ENCODE measurements around the gene FAM171A1.
A peak's percentile ranks its signal among the peaks of the same experiment; 100 is the strongest.

The FAM171A1 gene

GRCh38 chr10:15227611-15228372 is 143.3 kb downstream of the FAM171A1 start:
- TF ChIP-seq POLR2AphosphoS5 (IDR thresholded peaks at IDR 0.05; ENCODE audit: low read depth, low read length) (no peak), TAF1 (IDR thresholded peaks at IDR 0.05; ENCODE audit: borderline replicate concordance, low read depth, low read length) (no peak), POLR2A (IDR thresholded peaks at IDR 0.05; ENCODE audit: low read depth, low read length) (no peak)
- FAIRE-seq (no peak), DNase-seq (ENCODE audit: insufficient read length) (no peak)

GRCh38 chr10:15225511-15225910 is 145.6 kb downstream of the FAM171A1 start:
- no peak for DNase-seq (ENCODE audit: insufficient read length)
- TF ChIP-seq TAF1 (IDR thresholded peaks at IDR 0.05; ENCODE audit: borderline replicate concordance, low read depth, low read length) (no peak), POLR2AphosphoS5 (IDR thresholded peaks at IDR 0.05; ENCODE audit: low read depth, low read length) (no peak), POLR2A (IDR thresholded peaks at IDR 0.05; ENCODE audit: low read depth, low read length) (no peak)
- FAIRE-seq, result no peak

GRCh38 chr10:15224948-15225347 is 146.1 kb downstream of the FAM171A1 start:
- no peak for TF ChIP-seq TAF1 (IDR thresholded peaks at IDR 0.05; ENCODE audit: borderline replicate concordance, low read depth, low read length)
- TF ChIP-seq POLR2AphosphoS5 (IDR thresholded peaks at IDR 0.05; ENCODE audit: low read depth, low read length), result no peak
- no peak for TF ChIP-seq POLR2A (IDR thresholded peaks at IDR 0.05; ENCODE audit: low read depth, low read length)
- FAIRE-seq, result no peak
- no peak for DNase-seq (ENCODE audit: insufficient read length)

- DNase-seq (ENCODE audit: insufficient read length) (no peak), FAIRE-seq (no peak)
- TF ChIP-seq POLR2AphosphoS5 (IDR thresholded peaks at IDR 0.05; ENCODE audit: low read depth, low read length) (no peak), POLR2A (IDR thresholded peaks at IDR 0.05; ENCODE audit: low read depth, low read length) (no peak), TAF1 (IDR thresholded peaks at IDR 0.05; ENCODE audit: borderline replicate concordance, low read depth, low read length) (no peak)
Measured at GRCh38 chr10:15223174-15223573, 147.9 kb downstream of the FAM171A1 start.

GRCh38 chr10:15222511-15222910 is 148.6 kb downstream of the FAM171A1 start:
- FAIRE-seq (no peak), DNase-seq (ENCODE audit: insufficient read length) (no peak)
- TF ChIP-seq POLR2A (IDR thresholded peaks at IDR 0.05; ENCODE audit: low read depth, low read length), result no peak
- no peak for TF ChIP-seq TAF1 (IDR thresholded peaks at IDR 0.05; ENCODE audit: borderline replicate concordance, low read depth, low read length)
- no peak for TF ChIP-seq POLR2AphosphoS5 (IDR thresholded peaks at IDR 0.05; ENCODE audit: low read depth, low read length)

GRCh38 chr10:15220445-15220844 is 150.6 kb downstream of the FAM171A1 start:
- TF ChIP-seq POLR2A (IDR thresholded peaks at IDR 0.05; ENCODE audit: low read depth, low read length) (no peak), TAF1 (IDR thresholded peaks at IDR 0.05; ENCODE audit: borderline replicate concordance, low read depth, low read length) (no peak), POLR2AphosphoS5 (IDR thresholded peaks at IDR 0.05; ENCODE audit: low read depth, low read length) (no peak)
- no peak for DNase-seq (ENCODE audit: insufficient read length)
- FAIRE-seq, result no peak

- no peak for TF ChIP-seq TAF1 (IDR thresholded peaks at IDR 0.05; ENCODE audit: borderline replicate concordance, low read depth, low read length)
- no peak for TF ChIP-seq POLR2A (IDR thresholded peaks at IDR 0.05; ENCODE audit: low read depth, low read length)
- TF ChIP-seq POLR2AphosphoS5 (IDR thresholded peaks at IDR 0.05; ENCODE audit: low read depth, low read length), result no peak
- DNase-seq (ENCODE audit: insufficient read length) (no peak), FAIRE-seq (no peak)
Measured at GRCh38 chr10:15216700-15217099, 154.4 kb downstream of the FAM171A1 start.

- DNase-seq (ENCODE audit: insufficient read length), result no peak
- no peak for FAIRE-seq
- TF ChIP-seq TAF1 (IDR thresholded peaks at IDR 0.05; ENCODE audit: borderline replicate concordance, low read depth, low read length) (no peak), POLR2A (IDR thresholded peaks at IDR 0.05; ENCODE audit: low read depth, low read length) (no peak), POLR2AphosphoS5 (IDR thresholded peaks at IDR 0.05; ENCODE audit: low read depth, low read length) (no peak)
Measured at GRCh38 chr10:15214237-15214636, 156.9 kb downstream of the FAM171A1 start.

GRCh38 chr10:15213461-15213861 is 157.6 kb downstream of the FAM171A1 start:
- no peak for TF ChIP-seq TAF1 (IDR thresholded peaks at IDR 0.05; ENCODE audit: borderline replicate concordance, low read depth, low read length)
- no peak for TF ChIP-seq POLR2A (IDR thresholded peaks at IDR 0.05; ENCODE audit: low read depth, low read length)
- FAIRE-seq (no peak), DNase-seq (ENCODE audit: insufficient read length) (no peak)

GRCh38 chr10:15211464-15211979 is 159.6 kb downstream of the FAM171A1 start:
- TF ChIP-seq TAF1 (IDR thresholded peaks at IDR 0.05; ENCODE audit: borderline replicate concordance, low read depth, low read length) (no peak), POLR2A (IDR thresholded peaks at IDR 0.05; ENCODE audit: low read depth, low read length) (no peak), POLR2AphosphoS5 (IDR thresholded peaks at IDR 0.05; ENCODE audit: low read depth, low read length) (no peak)
- FAIRE-seq, result no peak
- no peak for DNase-seq (ENCODE audit: insufficient read length)

GRCh38 chr10:15210521-15210920 is 160.6 kb downstream of the FAM171A1 start:
- TF ChIP-seq TAF1 (IDR thresholded peaks at IDR 0.05; ENCODE audit: borderline replicate concordance, low read depth, low read length), result no peak
- TF ChIP-seq POLR2A (IDR thresholded peaks at IDR 0.05; ENCODE audit: low read depth, low read length), result no peak
- no peak for TF ChIP-seq POLR2AphosphoS5 (IDR thresholded peaks at IDR 0.05; ENCODE audit: low read depth, low read length)
- FAIRE-seq, result no peak

GRCh38 chr10:15209827-15210509 is 161.1 kb downstream of the FAM171A1 start:
- FAIRE-seq (peak; percentile 60), DNase-seq (ENCODE audit: insufficient read length) (peak; percentile 43)
- no peak for TF ChIP-seq POLR2AphosphoS5 (IDR thresholded peaks at IDR 0.05; ENCODE audit: low read depth, low read length)
- no peak for TF ChIP-seq POLR2A (IDR thresholded peaks at IDR 0.05; ENCODE audit: low read depth, low read length)
- TF ChIP-seq TAF1 (IDR thresholded peaks at IDR 0.05; ENCODE audit: borderline replicate concordance, low read depth, low read length), result no peak

More at GRCh38 chr10:15210521-15210920, 160.6 kb downstream of the FAM171A1 start:
- DNase-seq (ENCODE audit: insufficient read length), result no peak

All from GM12892 (cell line).